Right lobe of liver (tissue), 6 donors: ENCODE measurements around the gene ZMYM4. TPM values are rescaled to one million over a fixed set of nuclear protein-coding genes. Genes with fewer than 3 reads are reported as not detected.

Experiments
- ATAC-seq, 4 donors: fragments of 200-7000 bp; cut with Tn5 transposase; one replicate each; pipeline ENCODE4 v1.9.1; 2020; ENCODE audit warnings: mild to moderate bottlenecking in 4 of 4, moderate library complexity in 4 of 4
- DNase-seq, 3 donors: peaks; one replicate each; pipeline ENCODE4 v3.0.0-alpha.2; 2020
- H3K27ac ChIP-seq, 3 donors: fragments of 200-600 bp; one replicate each; pipeline ENCODE4 v1.8.0; 2022
- H3K27me3 ChIP-seq, 2 donors: fragments of 200-600 bp; one replicate each; pipeline ENCODE4 v1.8.0; 2022
- H3K36me3 ChIP-seq, 4 donors: fragments of 200-600 bp; sonication (generic) in 1 of 4; one replicate each; pipeline versions ENCODE4 v1.5.1 to v1.8.0; 2017 to 2022; ENCODE audit warnings: control low read depth in 1 of 4
- H3K4me1 ChIP-seq, 4 donors: fragments of 200-600 bp; sonication (generic) in 1 of 4; one replicate each; pipeline versions ENCODE4 v1.5.1 to v1.8.0; 2017 to 2022; ENCODE audit warnings: control low read depth in 1 of 4
- H3K4me3 ChIP-seq, 3 donors: fragments of 200-600 bp; one replicate each; pipeline ENCODE4 v1.8.0; 2022
- H3K9me3 ChIP-seq, 4 donors: fragments of 200-600 bp; sonication (generic) in 1 of 4; one replicate each; pipeline versions ENCODE4 v1.5.1 to v1.8.0; 2017 to 2022; ENCODE audit warnings: control low read depth in 1 of 4
- CTCF ChIP-seq, 4 donors: fragments of 200-600 bp in 3 of 4; fragments of 450-650 bp in 1 of 4; IDR thresholded peaks; one replicate each; pipeline versions ENCODE4 v1.5.1 to v1.8.0; 2016 to 2022; ENCODE audit warnings: antibody characterized with exemption in 4 of 4, mild to moderate bottlenecking in 2 of 4
- POLR2A ChIP-seq: fragments of 450-650 bp; IDR thresholded peaks from one replicate; pipeline ENCODE4 v1.6.1; 2017; ENCODE audit warnings: antibody characterized with exemption, mild to moderate bottlenecking
- WGBS: methylation state at CpG from one replicate; pipeline ENCODE4 v1.1.6; 2018; ENCODE audit warnings: low coverage, low lambda C conversion rate; ENCODE audit not compliant: insufficient coverage; ENCODE audit errors: missing lambda C conversion rate; 5-methylcytosine and 5-hydroxymethylcytosine counted together
- intact Hi-C, 2 donors: fragments of 100-400 bp; cut with DNase I; formaldehyde crosslinking; loops; one replicate each; pipeline versions ENCODE4 v1.11.2 to v1.14.1; 2022
- total RNA-seq, 6 experiments: library from RNA; depleted of rRNA in 2 of 6; stranded (reverse); fragments of >200 nt in 2 of 6; fragmentation: NEBNext Ultra II Directional in 3 of 6; extraction: Animal tissue kit (Norgen Biotek cat#: 25700) in 3 of 6; gene quantifications; one replicate each; pipeline versions ENCODE4 v1.1.0 to v1.2.4, GENCODE V29; 2016 to 2023
- donor health status: DM: no; HTN: yes; CAD: no.
- donor health status: DM: no; HTN: no; CAD: no.
- donor health status: DM: no; HTN: no; CAD: no.
- donor health status: DM: no; HTN: yes; CAD: no.
- donor health status: DM: no; HTN: yes; CAD: no.

ZMYM4 gene
- total RNA-seq, 6 experiments from 2014 or later: 13.3 to 20.4 (median 17.1) TPM

- Histone ChIP-seq H3K36me3 (no peaks in the 10 kb centered on the region), H3K9me3 (no peaks in the 10 kb centered on the region), H3K27me3 (no peaks in the 10 kb centered on the region), H3K4me3 (no peak overlapping the region), H3K4me1 (no peaks in the 10 kb centered on the region), H3K27ac (no peak overlapping the region)
- TF ChIP-seq POLR2A (no peak), CTCF (IDR thresholded peaks at IDR 0.05) (no peak)
- DNase-seq: no peak
- 35% methylated on average over 2 of the region's 2 CpGs for WGBS
- no peak for ATAC-seq
- intact Hi-C loops: loop anchor here in 1 of 2 donors (10.0 kb wide), 1 partner anchor 86 kb away; no protein-coding TSS in a partner anchor
These were observed 21.9 kb downstream of the ZMYM4 start for GRCh38 chr1:35290452-35290851.

- DNase-seq (no peak), ATAC-seq (no peak)
- intact Hi-C loops: loop anchor here in 1 of 2 donors (10.0 kb wide), 1 partner anchor 90 kb away; no protein-coding TSS in a partner anchor
- no peaks in the 10 kb centered on the region for H3K36me3 ChIP-seq
- H3K4me3 ChIP-seq: no peak overlapping the region
- 100% methylated on average over 2 of the region's 2 CpGs for WGBS
- H3K9me3 ChIP-seq: no peaks in the 10 kb centered on the region
- peaks cover 0 to 9% (median 0%) of the 10 kb centered on the region in 4 donors for H3K4me1 ChIP-seq
- no peaks in the 10 kb centered on the region for H3K27me3 ChIP-seq
- TF ChIP-seq POLR2A: no peak
- TF ChIP-seq CTCF (IDR thresholded peaks at IDR 0.05): no peak
- no peak overlapping the region for H3K27ac ChIP-seq
These were observed 26.3 kb downstream of the ZMYM4 start for GRCh38 chr1:35294809-35295208.

- Histone ChIP-seq H3K9me3 (no peaks in the 10 kb centered on the region), H3K4me3 (no peak overlapping the region), H3K27ac (no peak overlapping the region), H3K36me3 (no peaks in the 10 kb centered on the region), H3K27me3 (no peaks in the 10 kb centered on the region), H3K4me1 (peaks cover 0 to 14% (median 0%) of the 10 kb centered on the region in 4 donors)
- DNase-seq: no peak
- intact Hi-C loops: loop anchor here in 1 of 2 donors (10.0 kb wide), 1 partner anchor 93 kb away; no protein-coding TSS in a partner anchor
- ATAC-seq: no peak
- WGBS: 75% methylated on average over 2 of the region's 2 CpGs
- no peak for TF ChIP-seq POLR2A
- no peak for TF ChIP-seq CTCF (IDR thresholded peaks at IDR 0.05)
These were observed 29.4 kb downstream of the ZMYM4 start for GRCh38 chr1:35297886-35298285.

GRCh38 chr1:35298464-35298863 is 30.0 kb downstream of the ZMYM4 start:
- no peaks in the 10 kb centered on the region for H3K27me3 ChIP-seq
- peaks cover 0 to 14% (median 0%) of the 10 kb centered on the region in 4 donors for H3K4me1 ChIP-seq
- peak; percentile 65 to 84 (median 74) for ATAC-seq
- H3K4me3 ChIP-seq: no peak overlapping the region
- H3K27ac ChIP-seq: no peak overlapping the region
- H3K9me3 ChIP-seq: no peaks in the 10 kb centered on the region
- 20% methylated on average over 1 of the region's 2 CpGs for WGBS
- TF ChIP-seq POLR2A (no peak), CTCF (IDR thresholded peaks at IDR 0.05) (peak; percentile 36 to 45 (median 42))
- H3K36me3 ChIP-seq: no peaks in the 10 kb centered on the region
- DNase-seq: no peak
- intact Hi-C loops: loop anchor here in 1 of 2 donors (10.0 kb wide), 1 partner anchor 94 kb away; no protein-coding TSS in a partner anchor
